Activated T-cell treated with anti-CD3 and anti-CD28 coated beads, Interleukin-2, amount 50 U/mL, for 1 hour (primary cell): ENCODE results near the gene CLEC1A.

ENCODE experiments used
- DNase-seq: peaks from one replicate; pipeline ENCODE4 v3.0.0-alpha.2; 2020

The CLEC1A gene, protein sequence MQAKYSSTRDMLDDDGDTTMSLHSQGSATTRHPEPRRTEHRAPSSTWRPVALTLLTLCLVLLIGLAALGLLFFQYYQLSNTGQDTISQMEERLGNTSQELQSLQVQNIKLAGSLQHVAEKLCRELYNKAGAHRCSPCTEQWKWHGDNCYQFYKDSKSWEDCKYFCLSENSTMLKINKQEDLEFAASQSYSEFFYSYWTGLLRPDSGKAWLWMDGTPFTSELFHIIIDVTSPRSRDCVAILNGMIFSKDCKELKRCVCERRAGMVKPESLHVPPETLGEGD

DNA sequence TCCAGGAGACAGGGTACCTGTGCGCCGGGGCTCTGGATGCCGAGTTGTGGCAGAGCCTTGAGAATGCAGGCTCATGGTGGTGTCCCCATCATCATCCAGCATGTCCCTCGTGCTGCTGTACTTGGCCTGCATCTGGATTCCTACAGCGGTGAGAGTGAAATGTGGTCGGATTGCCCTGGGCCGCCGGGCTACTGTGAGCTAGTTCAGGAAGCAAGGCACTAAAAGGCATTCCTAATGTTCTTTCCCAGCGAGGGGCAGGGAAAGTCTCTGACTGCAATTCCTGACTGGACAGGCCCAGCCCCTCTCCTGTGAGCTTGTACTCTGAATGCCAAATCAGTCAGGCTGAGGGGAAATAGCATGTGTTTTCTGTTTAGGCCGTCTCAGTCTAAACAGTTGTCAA lies at the start of gene CLEC1A:
CLEC1A (minus strand) TSS at position 195 of the 400 bp plus-strand sequence; CDS start at position 132, 63 bp downstream.
- DNase-seq: no peak

DNA sequence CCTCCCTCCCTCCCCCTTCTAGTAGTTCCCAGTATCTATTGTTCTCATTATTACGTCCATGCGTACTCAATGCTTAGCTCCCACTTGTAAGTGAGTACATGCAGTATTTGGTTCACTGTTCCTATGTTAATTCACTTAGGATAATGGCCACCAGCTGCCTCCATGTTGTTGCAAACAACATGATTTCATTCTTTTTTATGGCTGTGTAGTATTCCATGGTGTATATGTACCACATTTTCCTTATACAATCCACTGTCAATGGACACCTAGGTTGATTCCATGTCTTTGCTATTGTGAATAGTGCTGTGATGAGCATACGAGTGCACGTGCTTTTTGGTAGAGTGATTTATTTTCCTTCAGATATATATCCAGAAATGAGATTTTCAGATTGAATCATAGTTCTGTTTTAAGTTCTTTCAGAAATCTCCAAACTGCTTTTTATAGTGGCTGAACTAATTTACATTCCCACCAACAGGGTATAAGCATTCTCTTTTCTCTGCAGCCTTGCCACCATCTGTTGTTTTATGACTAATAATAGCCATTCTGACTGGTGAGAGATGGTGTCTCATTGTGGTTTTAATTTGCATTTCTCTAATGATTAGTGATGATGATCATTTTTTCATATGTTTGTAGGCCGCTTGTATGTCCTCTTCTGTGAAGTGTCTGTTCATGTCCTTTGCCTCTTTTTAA lies 49.1 kb upstream of the CLEC1A start:
- no peak for DNase-seq

DNA sequence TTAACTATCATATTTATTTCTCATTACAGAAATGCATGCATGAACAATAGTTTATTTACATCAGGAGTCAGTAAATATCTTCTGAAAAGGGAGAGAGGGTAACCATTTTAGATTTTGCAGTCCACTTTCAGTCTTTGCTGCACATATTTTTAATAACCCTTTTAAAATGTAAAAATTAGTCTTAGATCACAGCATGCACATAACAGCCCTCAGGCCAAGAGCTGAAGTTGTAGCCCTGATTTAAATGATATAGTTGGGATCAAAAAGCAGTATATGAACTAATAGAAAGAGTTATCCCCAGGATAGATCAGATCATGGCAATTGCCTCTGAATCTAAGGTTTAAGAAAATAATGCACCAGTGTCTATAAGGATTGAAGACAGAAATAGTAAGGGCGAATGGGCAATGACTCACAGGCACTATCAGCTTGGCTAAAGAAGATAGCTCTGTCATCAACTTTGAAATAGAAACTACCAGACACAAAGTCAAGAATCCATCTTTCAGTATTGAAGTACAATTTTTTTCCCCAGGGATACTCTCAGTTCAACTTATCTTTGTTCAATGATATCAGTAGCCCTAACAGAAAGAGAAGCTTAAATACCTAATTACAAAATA lies 44.3 kb upstream of the CLEC1A start:
- no peak for DNase-seq

DNA sequence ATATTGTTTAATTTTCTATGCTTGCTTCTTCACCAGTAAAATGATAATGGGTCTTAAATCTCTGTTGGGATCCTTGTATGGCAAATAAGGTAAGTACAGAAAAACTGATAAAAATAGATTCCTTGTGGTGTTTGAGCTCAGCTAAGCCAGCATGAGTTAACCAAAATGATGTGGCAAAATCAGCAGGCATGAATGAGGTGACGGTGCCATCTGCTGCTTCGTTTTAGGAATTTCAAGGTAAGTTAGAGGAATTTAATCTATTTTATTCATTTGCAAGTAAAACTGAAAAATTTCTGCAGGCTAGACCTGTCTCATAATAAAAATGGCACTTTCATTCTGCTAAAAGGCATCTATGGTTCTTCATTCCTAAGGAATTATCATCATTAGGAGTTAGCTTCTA lies 41.2 kb upstream of the CLEC1A start:
- DNase-seq: peak; percentile 31

DNA sequence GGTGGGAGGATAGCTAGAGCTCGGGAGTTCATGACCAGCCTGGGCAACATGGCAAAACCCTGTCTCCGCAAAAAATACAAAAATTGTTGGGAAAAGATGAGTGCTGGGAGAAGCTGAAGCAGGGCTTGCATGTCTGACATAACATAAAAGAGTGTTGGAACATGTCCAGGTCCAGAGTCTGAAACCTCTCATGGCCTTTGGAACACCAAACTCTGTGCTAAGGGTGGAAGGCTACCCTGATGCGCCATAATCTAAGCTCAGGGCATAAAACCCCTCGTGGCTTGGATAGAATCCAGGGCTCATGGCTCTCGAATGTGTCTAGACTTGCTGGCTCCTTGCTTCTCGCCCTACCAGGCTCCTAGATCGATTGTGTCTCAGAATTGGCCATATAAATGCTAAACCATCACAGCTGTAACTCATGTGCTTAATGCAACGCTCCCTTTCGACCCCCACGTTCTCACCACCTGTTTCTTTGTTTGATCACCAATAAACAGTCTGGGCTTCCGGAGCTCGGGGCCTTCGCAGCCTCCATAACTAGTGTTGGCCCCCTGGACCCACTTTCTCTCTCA lies 37.9 kb upstream of the CLEC1A start:
- DNase-seq: no peak

DNA sequence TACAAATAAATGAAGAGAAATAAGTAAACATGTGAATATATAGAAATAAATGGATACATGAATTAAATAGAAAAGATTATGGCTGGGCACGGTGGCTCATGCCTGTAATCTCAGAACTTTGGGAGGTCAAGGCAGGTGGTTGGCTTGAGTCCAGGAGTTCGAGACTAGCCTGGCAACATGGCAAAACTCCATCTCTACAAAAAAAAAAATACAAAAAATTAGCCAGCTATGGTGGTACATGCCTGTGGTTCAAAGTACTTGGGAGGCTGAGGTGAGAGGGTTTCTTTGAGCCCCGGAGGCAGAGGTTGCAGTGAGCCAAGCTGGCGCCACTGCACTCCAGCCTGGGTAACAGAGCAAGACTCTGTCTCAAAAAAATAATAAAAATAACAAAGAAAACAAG lies 36.3 kb upstream of the CLEC1A start:
- DNase-seq: no peak

DNA sequence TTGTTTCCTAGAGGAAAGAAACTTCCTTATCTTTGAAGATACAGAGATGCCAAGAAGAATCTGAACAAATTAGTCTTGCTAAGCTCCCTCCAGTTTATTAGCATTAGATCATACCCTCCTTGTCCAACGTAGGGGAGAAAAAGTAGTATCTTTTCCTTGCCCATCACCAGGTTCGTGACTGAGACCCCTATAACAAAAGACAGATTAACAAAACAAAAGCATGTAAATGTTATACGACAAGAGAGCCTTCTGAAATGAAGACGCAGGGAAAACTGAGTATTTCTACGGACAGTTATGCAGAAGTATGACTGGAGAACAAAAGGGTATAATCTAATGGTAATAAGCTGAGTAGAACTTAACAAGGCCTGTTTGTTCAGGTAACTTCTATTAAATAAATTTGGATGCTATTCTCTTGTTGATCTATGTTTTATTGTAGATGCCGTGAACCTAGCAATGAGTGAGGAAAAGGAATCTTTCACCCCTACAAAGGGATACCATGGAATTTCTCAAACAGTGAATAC lies 34.1 kb upstream of the CLEC1A start:
- no peak for DNase-seq

DNA sequence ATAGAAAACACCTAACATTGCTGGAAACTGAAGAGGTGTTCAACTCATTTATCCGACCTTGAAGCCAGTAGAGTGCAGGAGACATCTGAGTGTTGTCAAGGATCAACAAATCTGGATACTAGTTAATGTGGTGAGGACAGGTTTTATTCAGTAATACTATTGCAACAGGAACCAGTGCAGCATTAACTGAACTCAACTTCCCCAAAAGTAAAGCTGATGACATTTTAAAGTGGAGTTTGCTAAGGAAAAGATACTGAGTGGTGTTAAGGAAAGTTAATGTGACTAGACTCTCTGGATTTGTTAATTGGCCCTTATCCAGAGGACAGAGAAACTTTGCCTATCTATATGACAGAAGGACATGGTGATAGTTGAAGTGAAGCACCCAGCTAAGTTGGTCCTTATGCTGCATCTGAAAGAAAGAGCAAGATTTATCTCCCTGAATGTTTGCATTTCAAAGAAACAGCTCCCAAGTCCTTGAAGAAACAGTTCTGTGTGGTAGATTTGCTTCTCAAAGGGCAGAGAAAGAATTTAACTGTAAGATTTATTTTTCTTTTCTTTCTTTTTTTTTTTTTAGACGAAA lies 32.4 kb upstream of the CLEC1A start:
- no peak for DNase-seq

DNA sequence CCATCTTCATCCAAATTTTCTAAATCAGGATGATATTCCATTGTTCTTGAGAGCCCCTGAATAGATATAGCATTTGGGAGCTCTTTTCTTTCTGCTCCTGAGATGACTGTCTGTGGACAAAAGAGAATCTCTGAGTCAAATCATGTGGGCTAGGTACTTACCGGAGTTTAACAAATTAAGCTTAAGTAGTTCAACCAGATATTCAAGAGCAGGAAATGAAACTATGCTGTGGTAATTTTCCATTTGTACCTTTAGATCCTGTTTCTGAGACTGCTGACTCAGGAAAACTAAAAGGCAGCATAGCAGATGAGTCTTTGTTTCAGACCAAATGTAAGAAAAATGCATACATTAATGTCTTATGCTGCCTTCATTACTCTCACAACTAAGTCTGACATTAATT lies 31.3 kb upstream of the CLEC1A start, which contains the start of gene CLEC7A:
CLEC7A (minus strand) TSS at position 158 of the 400 bp plus-strand sequence; CDS start at position 41, 117 bp downstream.
- no peak for DNase-seq

DNA sequence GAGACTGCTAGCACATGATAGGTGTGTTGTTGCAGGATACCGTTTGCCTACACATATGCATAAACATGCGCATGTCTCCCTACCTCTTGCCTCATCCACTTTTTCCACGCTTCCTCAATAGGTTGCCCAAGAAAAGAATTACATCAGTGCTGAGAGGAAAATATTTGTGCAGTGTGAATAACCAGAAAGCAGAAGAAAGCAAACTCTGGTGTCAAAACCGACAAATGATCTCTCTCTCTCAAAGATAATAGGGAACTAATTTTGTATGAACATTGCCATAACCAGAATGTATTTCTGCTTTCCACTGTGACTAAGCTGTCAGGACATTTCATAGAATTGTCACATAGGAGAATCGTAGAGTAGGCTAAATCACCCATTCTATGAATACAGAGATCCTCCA lies 29.9 kb upstream of the CLEC1A start:
- no peak for DNase-seq

DNA sequence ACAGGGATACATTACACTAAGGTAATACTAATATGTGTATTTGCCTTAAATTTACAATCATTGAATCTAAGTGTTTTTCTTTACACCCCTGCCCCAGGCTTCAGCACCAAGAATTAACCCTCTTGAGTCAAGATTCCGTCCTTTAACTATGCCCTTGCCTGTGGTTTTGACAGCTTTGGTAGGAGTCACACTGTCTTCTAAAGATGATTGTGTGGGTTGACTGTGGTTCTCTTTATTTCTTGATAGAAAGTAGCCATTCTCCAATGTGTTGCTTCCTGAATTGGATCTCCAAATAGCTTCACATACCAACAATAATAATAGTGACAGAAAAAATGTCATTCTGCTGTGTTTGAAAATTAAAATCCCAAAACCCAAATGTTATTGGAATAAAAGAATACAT lies 27.6 kb upstream of the CLEC1A start:
- DNase-seq: no peak

DNA sequence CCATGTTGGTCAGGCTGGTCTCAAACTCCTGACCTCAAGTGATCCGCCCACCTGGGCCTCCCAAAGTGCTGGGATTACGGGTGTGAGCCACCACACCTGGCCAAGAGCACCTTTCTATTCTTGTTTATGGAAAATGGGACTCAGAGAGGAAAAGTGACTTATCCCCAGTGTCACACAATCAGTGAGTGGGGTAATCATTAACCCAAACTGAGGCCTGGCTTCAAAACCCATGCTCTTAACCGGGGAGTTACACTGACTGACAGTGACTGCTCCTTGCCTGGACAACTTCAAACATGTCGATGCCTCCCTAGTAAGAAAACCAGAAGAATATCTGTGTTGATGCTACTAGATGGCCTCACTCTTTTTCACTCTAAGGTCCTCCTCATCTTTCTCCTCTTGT lies 23.9 kb upstream of the CLEC1A start:
- no peak for DNase-seq

DNA sequence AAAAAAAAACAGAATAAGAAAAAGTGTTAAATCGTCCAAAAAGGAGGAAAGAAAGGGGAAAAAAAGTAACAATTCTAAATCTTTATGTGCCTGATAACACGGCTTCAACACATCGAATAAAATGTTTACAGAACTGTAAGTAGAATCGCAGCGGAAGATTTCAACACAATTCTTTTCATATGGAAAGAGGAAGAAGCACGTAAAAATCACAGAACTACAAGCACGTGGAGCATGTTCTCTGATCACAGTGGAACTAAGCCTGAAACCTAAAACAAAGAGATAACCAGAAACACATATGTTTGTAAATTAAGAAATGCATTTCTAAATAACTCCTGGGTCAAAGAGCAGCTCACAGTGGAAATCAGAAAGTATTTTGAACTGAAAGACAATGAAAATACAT lies 22.5 kb upstream of the CLEC1A start:
- DNase-seq: no peak

DNA sequence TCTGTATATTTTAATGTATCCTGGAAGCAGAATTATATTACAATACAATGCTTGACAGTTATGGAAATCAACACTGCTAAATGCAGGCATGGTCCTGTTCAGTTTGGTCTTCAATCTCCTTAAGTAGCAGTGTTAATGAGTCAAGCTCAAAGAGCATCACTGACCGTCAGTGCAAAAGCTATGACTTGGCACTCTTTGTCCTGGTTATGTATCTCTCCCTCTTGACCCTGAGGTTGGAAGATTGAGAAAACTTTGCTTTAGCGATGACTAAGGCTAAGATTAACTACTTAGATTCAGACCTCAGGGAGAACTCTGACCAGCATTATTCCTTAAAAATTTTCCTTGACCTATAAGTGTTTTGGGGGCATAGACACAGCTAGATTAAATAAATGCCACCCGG lies 20.3 kb upstream of the CLEC1A start:
- DNase-seq: no peak

DNA sequence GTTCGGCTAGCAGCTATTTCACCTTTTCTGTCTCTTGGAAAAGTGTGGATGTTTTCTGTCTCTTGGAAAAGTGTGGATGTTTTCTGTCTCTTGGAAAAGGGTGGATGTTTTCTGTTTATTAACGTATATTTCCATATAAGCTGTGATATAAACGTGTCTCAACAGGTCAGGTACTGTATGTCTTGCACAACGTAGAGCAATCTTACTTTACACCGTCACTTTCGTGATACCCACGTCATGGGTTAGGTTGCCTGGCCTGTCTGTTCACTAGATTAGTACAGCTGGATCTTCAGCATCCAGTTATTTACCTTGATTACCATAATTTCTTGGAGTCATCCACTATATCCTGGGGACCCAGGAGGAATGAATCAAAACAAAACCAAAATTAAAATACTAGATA lies 17.1 kb upstream of the CLEC1A start:
- DNase-seq: no peak

DNA sequence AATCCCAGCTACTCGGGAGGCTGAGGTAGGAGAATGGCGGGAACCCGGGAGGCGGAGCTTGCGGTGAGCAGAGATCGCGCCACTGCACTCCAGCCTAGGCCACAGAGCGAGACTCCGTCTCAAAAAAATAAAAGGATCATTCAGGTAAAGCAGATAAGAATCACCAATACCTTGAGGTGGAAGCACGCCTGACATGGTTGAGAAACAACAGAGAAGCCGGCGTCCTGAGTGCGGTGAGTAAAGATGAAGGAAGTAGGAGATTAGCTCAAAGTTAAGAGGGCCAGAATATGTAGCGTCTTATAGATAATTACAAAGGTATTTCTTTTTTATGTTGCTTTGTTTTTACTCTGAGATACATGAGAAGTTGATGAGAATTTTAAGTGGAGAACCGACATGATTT lies 16.5 kb upstream of the CLEC1A start:
- DNase-seq: no peak

DNA sequence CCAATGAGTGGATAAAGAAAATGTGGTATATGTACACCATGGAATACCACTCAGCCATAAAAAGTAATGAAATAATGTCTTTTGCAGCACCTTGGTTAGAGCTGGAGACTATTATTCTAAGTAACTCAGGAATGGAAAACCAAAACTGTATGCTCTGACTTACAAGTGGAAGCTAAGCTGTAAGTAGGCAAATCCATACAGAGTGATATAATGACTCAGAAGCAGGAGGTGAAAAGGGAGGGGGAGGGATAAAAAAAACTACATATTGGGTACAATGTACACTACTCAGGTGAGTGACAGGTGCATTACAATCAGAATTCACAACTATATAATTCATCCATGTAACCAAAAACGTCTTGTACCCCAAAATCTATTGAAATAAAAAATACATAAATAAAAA lies 15.1 kb upstream of the CLEC1A start:
- no peak for DNase-seq

DNA sequence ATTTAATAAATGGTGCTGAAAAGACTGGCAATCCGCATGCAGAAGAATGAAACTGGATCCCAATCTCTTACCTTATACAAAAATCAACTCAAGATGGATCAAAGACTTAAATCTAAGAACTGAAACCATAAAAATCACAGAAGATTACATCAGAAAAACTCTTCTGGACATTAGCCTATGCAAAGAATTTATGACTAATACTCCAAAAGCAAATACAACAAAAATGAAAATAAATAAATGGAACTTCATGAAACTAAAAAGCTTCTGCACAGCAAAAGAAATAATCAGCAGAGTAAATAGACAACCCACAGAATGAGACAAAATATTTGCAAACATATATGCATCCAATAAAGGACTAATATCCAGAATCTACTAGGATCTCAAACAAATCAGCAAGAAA lies 14.3 kb upstream of the CLEC1A start:
- DNase-seq: no peak

DNA sequence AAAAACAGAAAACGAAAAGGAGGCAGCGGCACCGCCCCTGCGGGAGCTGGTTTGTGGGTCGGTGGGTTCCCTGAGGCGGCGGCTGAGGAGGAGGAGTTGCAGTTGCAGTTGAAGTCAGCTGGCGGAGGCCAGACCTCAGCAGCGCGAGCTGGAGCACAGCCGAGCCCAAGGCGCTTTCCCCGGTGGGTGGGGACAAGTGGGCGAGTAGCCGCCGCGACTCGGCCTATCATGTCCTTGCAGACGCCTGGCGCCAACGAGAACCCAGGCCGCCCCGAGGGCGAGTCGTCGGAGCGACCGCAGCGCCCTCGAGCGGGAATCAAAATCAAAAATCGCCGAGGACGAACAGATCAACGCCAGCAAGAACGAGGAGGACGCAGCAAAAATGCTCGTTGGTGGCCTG lies 12.7 kb upstream of the CLEC1A start:
- no peak for DNase-seq

DNA sequence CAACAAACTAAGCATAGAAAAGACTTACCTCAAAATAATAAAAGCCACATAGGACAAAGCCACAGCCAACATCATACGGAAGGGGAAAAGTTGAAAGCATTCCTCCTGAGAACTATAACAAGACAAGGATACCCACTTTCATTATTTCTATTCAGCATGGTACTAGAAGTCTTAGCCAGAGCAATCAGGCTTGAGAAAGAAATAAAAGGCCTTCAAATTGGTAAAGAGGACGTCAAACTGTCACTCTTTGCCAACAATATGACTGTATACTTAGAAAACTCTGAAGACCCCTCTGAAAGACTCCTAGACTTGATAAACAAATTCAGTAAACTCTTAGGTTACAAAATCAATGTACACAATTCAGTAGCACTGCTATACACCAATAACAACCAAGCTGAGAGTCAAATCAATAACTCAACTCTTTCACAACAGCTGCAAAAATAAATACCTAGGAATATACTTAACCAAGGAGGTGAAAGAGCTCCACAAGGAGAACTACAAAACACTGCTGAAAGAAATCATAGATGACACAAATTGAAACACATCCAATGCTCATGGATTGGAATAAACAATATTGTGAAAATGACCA lies 11.6 kb upstream of the CLEC1A start:
- DNase-seq: no peak

DNA sequence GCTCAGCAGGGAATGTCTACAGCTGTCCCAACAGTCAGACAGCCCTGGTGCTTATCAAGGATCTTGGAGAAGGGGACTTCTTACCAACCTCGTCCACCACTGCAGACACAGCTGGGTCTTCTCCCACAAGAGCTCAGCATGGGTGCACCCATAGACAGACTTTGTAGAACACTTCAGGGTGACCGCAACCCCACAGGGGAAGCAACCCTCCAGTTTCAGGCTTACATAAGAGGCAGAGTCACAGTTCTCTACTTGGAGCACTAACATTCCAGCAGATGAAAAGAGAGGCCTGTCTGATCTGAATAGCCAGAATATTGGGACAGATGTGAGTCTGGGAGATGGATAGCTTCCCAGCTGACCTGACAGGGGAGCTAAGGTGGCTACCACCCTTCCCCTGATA lies 3.5 kb upstream of the CLEC1A start:
- DNase-seq: no peak

DNA sequence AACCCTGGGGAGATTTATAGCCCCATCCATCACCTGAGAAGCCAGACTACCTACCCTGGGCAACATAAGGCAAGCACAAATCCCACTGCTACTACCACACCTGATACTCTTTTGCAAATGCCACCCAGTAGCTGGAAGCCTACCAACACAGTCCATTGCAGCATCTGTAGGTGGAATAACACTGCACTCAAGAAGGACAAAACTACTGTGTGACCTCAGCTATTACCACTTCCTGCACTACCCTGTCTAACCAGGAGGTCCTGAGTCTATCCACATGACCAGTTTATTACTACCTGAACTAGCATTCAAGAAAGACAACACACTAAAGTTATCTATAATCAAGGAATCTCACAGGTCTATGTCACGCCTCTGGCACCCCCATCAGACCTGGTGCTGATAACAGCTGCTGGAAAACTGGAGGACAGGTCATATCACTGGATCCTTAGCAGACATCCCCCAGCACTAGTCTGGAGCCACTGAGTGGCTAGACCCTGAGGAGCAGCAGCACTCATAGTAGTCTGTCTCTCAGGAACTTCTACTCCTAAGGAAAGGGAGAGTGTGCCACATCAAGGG lies 2.9 kb upstream of the CLEC1A start:
- DNase-seq: no peak
